ENCODE results near the gene TACO1.

TACO1 gene

GRCh38 chr17:63640038-63640437, 39.3 kb downstream of the TACO1 start:
- DNase-seq (ENCODE audit: low read depth) = no peak

- no peak for DNase-seq (ENCODE audit: low read depth)
Measured at GRCh38 chr17:63641692-63642448, 41.2 kb downstream of the TACO1 start.

- no peak for DNase-seq (ENCODE audit: low read depth)
Measured at GRCh38 chr17:63644846-63645245, 44.2 kb downstream of the TACO1 start.

GRCh38 chr17:63645775-63646487, 45.2 kb downstream of the TACO1 start:
- DNase-seq (ENCODE audit: low read depth) = no peak

- no peak for DNase-seq (ENCODE audit: low read depth)
Measured at GRCh38 chr17:63646488-63646806, 45.8 kb downstream of the TACO1 start.

- no peak for DNase-seq (ENCODE audit: low read depth)
Measured at GRCh38 chr17:63647065-63647725, 46.5 kb downstream of the TACO1 start.

GRCh38 chr17:63647936-63648335, 47.2 kb downstream of the TACO1 start:
- DNase-seq (ENCODE audit: low read depth) = no peak

GRCh38 chr17:63649813-63650212, 49.1 kb downstream of the TACO1 start:
- DNase-seq (ENCODE audit: low read depth) = no peak

- no peak for DNase-seq (ENCODE audit: low read depth)
Measured at GRCh38 chr17:63652106-63652505, 51.4 kb downstream of the TACO1 start.

GRCh38 chr17:63653050-63653449, 52.4 kb downstream of the TACO1 start:
- no peak for DNase-seq (ENCODE audit: low read depth)

- no peak for DNase-seq (ENCODE audit: low read depth)
Measured at GRCh38 chr17:63657786-63658185, 57.1 kb downstream of the TACO1 start.
